CD4-positive, alpha-beta T cell (primary cell): ENCODE results near the gene ARHGDIB. TPM values are rescaled to one million over a fixed set of nuclear protein-coding genes. Genes with fewer than 3 reads are reported as not detected.

Source experiments
- ATAC-seq: fragments of 200-7000 bp; cut with Tn5 transposase; one replicate; pipeline ENCODE4 v1.10.0; 2022; ENCODE audit warnings: mild to moderate bottlenecking; ENCODE audit not compliant: poor library complexity
- CTCF ChIA-PET: fragments of 350-600 bp; sonication (Branson Sonifier 250); formaldehyde crosslinking; loops from one replicate; lab custom pipeline; 2021; ENCODE audit warnings: antibody characterized with exemption, inconsistent platforms; lab: Charles Lee
- POLR2A ChIA-PET: fragments of 350-600 bp; sonication (Branson Sonifier 250); formaldehyde crosslinking; loops from one replicate; lab custom pipeline; 2021; ENCODE audit warnings: antibody characterized with exemption, inconsistent platforms; lab: Charles Lee
- DNase-seq, 14 experiments: peaks; one replicate each; pipeline ENCODE4 v3.0.0-alpha.2; 2013 to 2020; ENCODE audit warnings: mixed read lengths in 2 of 14
- H3K27ac ChIP-seq, 2 donors: one replicate each; pipeline versions ENCODE4 v1.5.1 to v1.7.0; 2013; ENCODE audit warnings: low read length in 2 of 2, low read depth in 1 of 2, mild to moderate bottlenecking in 1 of 2
- H3K27me3 ChIP-seq, 2 experiments: 1 replicate in 1 of 2; 2 replicates in 1 of 2; pipeline versions ENCODE4 v1.6.1 to v1.7.0; 2013; ENCODE audit warnings: low read length in 2 of 2, control low read depth in 1 of 2, mild to moderate bottlenecking in 1 of 2, moderate library complexity in 1 of 2; ENCODE audit not compliant: insufficient read depth in 2 of 2, control insufficient read depth in 1 of 2
- H3K36me3 ChIP-seq: one replicate; pipeline ENCODE4 v1.6.1; 2013; ENCODE audit warnings: low read length, control low read depth; ENCODE audit not compliant: insufficient read depth
- H3K4me1 ChIP-seq: one replicate; pipeline ENCODE4 v1.6.1; 2013; ENCODE audit warnings: low read length, control low read depth; ENCODE audit not compliant: insufficient read depth
- H3K4me3 ChIP-seq: one replicate; pipeline ENCODE4 v1.5.1; 2013; ENCODE audit warnings: mild to moderate bottlenecking, low read length, moderate library complexity
- H3K9me3 ChIP-seq, 2 experiments: 1 replicate in 1 of 2; 2 replicates in 1 of 2; pipeline versions ENCODE4 v1.6.1 to v1.7.0; 2013; ENCODE audit warnings: low read length in 2 of 2, mild to moderate bottlenecking in 2 of 2, control low read depth in 1 of 2, moderate library complexity in 1 of 2; ENCODE audit not compliant: control insufficient read depth in 1 of 2, insufficient read depth in 1 of 2
- H3K27ac Mint-ChIP-seq: one replicate; pipeline ENCODE4 v1.8.0; 2020; ENCODE audit warnings: mixed read lengths
- H3K27me3 Mint-ChIP-seq: one replicate; pipeline ENCODE4 v1.8.0; 2021; ENCODE audit warnings: mixed read lengths
- H3K36me3 Mint-ChIP-seq: one replicate; pipeline ENCODE4 v1.8.0; 2021; ENCODE audit warnings: low read depth, mixed read lengths
- H3K4me1 Mint-ChIP-seq: one replicate; pipeline ENCODE4 v1.8.0; 2021; ENCODE audit warnings: low read depth, mixed read lengths
- H3K4me3 Mint-ChIP-seq: one replicate; pipeline ENCODE4 v1.8.0; 2020; ENCODE audit warnings: mild to moderate bottlenecking, mixed read lengths
- H3K9me3 Mint-ChIP-seq: one replicate; pipeline ENCODE4 v1.8.0; 2020; ENCODE audit warnings: mixed read lengths
- CTCF ChIP-seq: fragments of 200-600 bp; IDR thresholded peaks from one replicate; pipeline ENCODE4 v1.8.0; 2022; ENCODE audit warnings: antibody characterized with exemption, mild to moderate bottlenecking
- intact Hi-C, 2 experiments: fragments of 100-400 bp; cut with DNase I in 1 of 2; cut with micrococcal nuclease in 1 of 2; formaldehyde crosslinking; loops; one replicate each; pipeline versions ENCODE4 v1.15.1 to v1.9.0; 2023 to 2025; cut with DNase I, micrococcal nuclease
- total RNA-seq, 174 experiments: library from RNA in 2 of 174; stranded (reverse) in 2 of 174; gene quantifications; one replicate each; pipeline ENCODE4 v1.2.3 and lab custom pipeline; 2021 to 2026

Gene ARHGDIB
- total RNA-seq, 2 experiments from 2014 or later = 872 to 942 TPM

- Histone ChIP-seq H3K4me3 (no peak overlapping the region), H3K36me3 (no peaks in the 10 kb centered on the region), H3K27me3 (no peaks in the 10 kb centered on the region), H3K27ac (no peak overlapping the region), H3K9me3 (no peaks in the 10 kb centered on the region), H3K4me1 (peaks cover 24% of the 10 kb centered on the region)
- POLR2A ChIA-PET = interaction anchor here (1.0 to 1.1 kb wide), 3 partner anchors 22 to 212 kb away, joined by 3 to 5 read pairs (median 3); no protein-coding TSS in a partner anchor
- Mint-ChIP-seq H3K27me3 (no peaks in the 10 kb centered on the region), H3K36me3 (no peaks in the 10 kb centered on the region), H3K27ac (peak overlapping the region; percentile 7), H3K9me3 (no peaks in the 10 kb centered on the region), H3K4me3 (no peak overlapping the region), H3K4me1 (peaks cover 71% of the 10 kb centered on the region)
- DNase-seq (peak in 3 of 14 experiments; percentile 24 to 25 (median 24)), ATAC-seq (peak; percentile 39)
- no peak for TF ChIP-seq CTCF
- intact Hi-C loops = no loop called here
- CTCF ChIA-PET = interaction anchor here (0.6 kb wide), 1 partner anchor 139 kb away, joined by 3 read pairs; no protein-coding TSS in a partner anchor
These were observed 21.6 kb upstream of the ARHGDIB start for GRCh38 chr12:14982991-14983390.

- ChIA-PET POLR2A (interaction anchor here (1.1 kb wide), 1 partner anchor 22 kb away, joined by 3 read pairs; no protein-coding TSS in a partner anchor), CTCF (no interaction called here)
- peaks cover 71% of the 10 kb centered on the region for H3K4me1 Mint-ChIP-seq
- no peak for ATAC-seq
- peaks cover 24% of the 10 kb centered on the region for H3K4me1 ChIP-seq
- no peaks in the 10 kb centered on the region for H3K27me3 ChIP-seq
- H3K36me3 Mint-ChIP-seq = no peaks in the 10 kb centered on the region
- H3K4me3 Mint-ChIP-seq = no peak overlapping the region
- no peak for TF ChIP-seq CTCF
- no peak overlapping the region for H3K27ac ChIP-seq
- H3K9me3 Mint-ChIP-seq = no peaks in the 10 kb centered on the region
- peak in 1 of 14 experiments; percentile 18 for DNase-seq
- H3K27me3 Mint-ChIP-seq = no peaks in the 10 kb centered on the region
- peak overlapping the region; percentile 7 for H3K27ac Mint-ChIP-seq
- H3K36me3 ChIP-seq = no peaks in the 10 kb centered on the region
- no peaks in the 10 kb centered on the region for H3K9me3 ChIP-seq
- intact Hi-C loops = no loop called here
- no peak overlapping the region for H3K4me3 ChIP-seq
These were observed 21.2 kb upstream of the ARHGDIB start for GRCh38 chr12:14982562-14982961.

- no peaks in the 10 kb centered on the region for H3K27me3 ChIP-seq
- H3K4me1 ChIP-seq = peaks cover 24% of the 10 kb centered on the region
- Mint-ChIP-seq H3K27me3 (no peaks in the 10 kb centered on the region), H3K4me3 (no peak overlapping the region), H3K36me3 (no peaks in the 10 kb centered on the region), H3K4me1 (peaks cover 66% of the 10 kb centered on the region), H3K27ac (no peak overlapping the region), H3K9me3 (no peaks in the 10 kb centered on the region)
- intact Hi-C loops = no loop called here
- DNase-seq (peak in 2 of 14 experiments; percentile 66 to 75), ATAC-seq (no peak)
- TF ChIP-seq CTCF = no peak
- H3K4me3 ChIP-seq = no peak overlapping the region
- H3K9me3 ChIP-seq = no peaks in the 10 kb centered on the region
- no peak overlapping the region for H3K27ac ChIP-seq
- CTCF ChIA-PET = interaction anchor here (1.3 to 1.5 kb wide), 2 partner anchors 12 to 15 kb away, joined by 3 to 4 read pairs; no protein-coding TSS in a partner anchor
- no peaks in the 10 kb centered on the region for H3K36me3 ChIP-seq
- POLR2A ChIA-PET = interaction anchor here (0.6 to 1.2 kb wide), 2 partner anchors 19 to 207 kb away, joined by 3 to 6 read pairs; partner anchors contain the start of gene ARHGDIB
These were observed 19.6 kb upstream of the ARHGDIB start for GRCh38 chr12:14981049-14981448.
